Esophagus muscularis mucosa (tissue), 4 donors: ENCODE data around the gene EPHB1. TPM values are rescaled to one million over a fixed set of nuclear protein-coding genes. Genes with fewer than 3 reads are reported as not detected.

Experiments
- DNase-seq: peaks from one replicate; pipeline ENCODE4 v3.0.0-alpha.2; 2017; ENCODE audit errors: extremely low spot score
- H3K27ac ChIP-seq, 4 donors: fragments of 200-600 bp; sonication (generic); replicated peaks in 1 of 4; 1 replicate in 3 of 4; 2 replicates in 1 of 4; pipeline ENCODE4 v1.5.1; 2016 to 2019; ENCODE audit warnings: mild to moderate bottlenecking in 1 of 4
- H3K27me3 ChIP-seq, 4 donors: fragments of 200-600 bp; sonication (generic); one replicate each; pipeline versions ENCODE4 v1.5.1 to v1.6.0; 2016 to 2019
- H3K36me3 ChIP-seq, 4 donors: fragments of 200-600 bp; sonication (generic); one replicate each; pipeline ENCODE4 v1.5.1; 2016 to 2019
- H3K4me1 ChIP-seq, 4 donors: fragments of 200-600 bp; sonication (generic); one replicate each; pipeline ENCODE4 v1.5.1; 2016 to 2019
- H3K4me3 ChIP-seq, 4 donors: fragments of 200-600 bp; sonication (generic); 1 replicate in 2 of 4; 2 replicates in 2 of 4; pipeline ENCODE4 v1.5.1; 2016 to 2019; ENCODE audit warnings: mild to moderate bottlenecking in 4 of 4, moderate library complexity in 1 of 4
- H3K9me3 ChIP-seq, 4 donors: fragments of 200-600 bp; sonication (generic); 1 replicate in 3 of 4; 2 replicates in 1 of 4; pipeline ENCODE4 v1.5.1; 2016 to 2019
- EP300 ChIP-seq: sonication (generic); formaldehyde crosslinking; IDR thresholded peaks from one replicate; pipeline ENCODE4 v1.6.1; 2017; ENCODE audit warnings: antibody characterized with exemption
- POLR2A ChIP-seq: fragments of 450-650 bp; IDR thresholded peaks from one replicate; pipeline ENCODE4 v1.6.1; 2017; ENCODE audit warnings: antibody characterized with exemption, moderate library complexity, mild to moderate bottlenecking, low read depth
- POLR2AphosphoS5 ChIP-seq, 2 donors: sonication (generic); formaldehyde crosslinking; IDR thresholded peaks; one replicate each; pipeline ENCODE4 v1.6.1; 2017; ENCODE audit warnings: antibody characterized with exemption in 2 of 2
- WGBS: methylation state at CpG from one replicate; pipeline ENCODE4 v1.1.5; 2018; 5-methylcytosine and 5-hydroxymethylcytosine counted together
- intact Hi-C: fragments of 100-400 bp; cut with DNase I; formaldehyde crosslinking; loops from one replicate; pipeline ENCODE4 v1.15.1; 2023
- total RNA-seq, 4 donors: library from RNA; depleted of rRNA; stranded (reverse); fragments of >200 nt; gene quantifications; one replicate each; pipeline versions ENCODE4 v1.1.0 to v1.2.1, GENCODE V29; 2016
- TF ChIP-seq, protein P1 (sequence below), 3 experiments: fragments of 200-600 bp in 2 of 3; fragments of 450-650 bp in 1 of 3; sonication (generic) in 2 of 3; IDR thresholded peaks; one replicate each; pipeline ENCODE4 v1.5.1; 2017 to 2019; ENCODE audit warnings: antibody characterized with exemption in 3 of 3, mild to moderate bottlenecking in 2 of 3, moderate library complexity in 1 of 3

Gene EPHB1
- total RNA-seq, 4 donors from 2014 or later = under 0.01 to 6.1 (median 2.8) TPM

DNA sequence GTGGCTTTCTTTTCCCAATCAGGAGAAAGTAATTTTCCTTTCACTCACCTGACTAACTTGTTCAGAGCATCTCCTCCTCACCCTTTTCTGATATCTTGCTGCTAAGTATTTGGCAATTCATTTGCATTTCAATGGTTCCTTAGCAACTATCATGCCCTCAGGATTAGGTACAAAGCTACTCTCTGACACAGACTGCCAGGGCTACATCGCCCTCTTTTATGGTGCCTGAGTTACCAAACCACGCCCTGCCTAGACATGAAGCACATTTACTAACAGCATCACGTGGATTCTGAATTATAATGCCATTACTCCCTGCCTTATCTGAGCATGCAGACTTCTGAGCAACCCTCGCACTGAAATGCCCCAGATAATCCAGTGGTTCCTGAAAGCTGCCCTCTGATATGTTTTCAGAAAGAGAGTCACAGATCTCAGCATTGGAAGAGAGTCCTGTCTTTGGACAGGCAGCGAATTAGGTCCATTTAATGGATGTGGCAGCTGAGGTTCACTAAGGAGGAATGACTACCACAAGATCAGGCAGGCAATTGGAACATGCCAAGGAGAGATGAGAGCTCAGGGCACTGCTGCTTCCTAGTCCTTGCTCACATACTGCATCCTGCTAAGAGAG, 14.5 kb downstream of the EPHB1 start:
- WGBS = 83% methylated on average over 5 of the region's 5 CpGs
- Histone ChIP-seq H3K4me1 (peaks cover 0 to 8% (median 0%) of the 10 kb centered on the region in 4 donors), H3K4me3 (no peak overlapping the region), H3K36me3 (no peaks in the 10 kb centered on the region), H3K9me3 (no peaks in the 10 kb centered on the region), H3K27ac (no peak overlapping the region), H3K27me3 (no peaks in the 10 kb centered on the region)
- DNase-seq = no peak
- TF ChIP-seq POLR2A = no peak
- TF ChIP-seq, protein P1, sequence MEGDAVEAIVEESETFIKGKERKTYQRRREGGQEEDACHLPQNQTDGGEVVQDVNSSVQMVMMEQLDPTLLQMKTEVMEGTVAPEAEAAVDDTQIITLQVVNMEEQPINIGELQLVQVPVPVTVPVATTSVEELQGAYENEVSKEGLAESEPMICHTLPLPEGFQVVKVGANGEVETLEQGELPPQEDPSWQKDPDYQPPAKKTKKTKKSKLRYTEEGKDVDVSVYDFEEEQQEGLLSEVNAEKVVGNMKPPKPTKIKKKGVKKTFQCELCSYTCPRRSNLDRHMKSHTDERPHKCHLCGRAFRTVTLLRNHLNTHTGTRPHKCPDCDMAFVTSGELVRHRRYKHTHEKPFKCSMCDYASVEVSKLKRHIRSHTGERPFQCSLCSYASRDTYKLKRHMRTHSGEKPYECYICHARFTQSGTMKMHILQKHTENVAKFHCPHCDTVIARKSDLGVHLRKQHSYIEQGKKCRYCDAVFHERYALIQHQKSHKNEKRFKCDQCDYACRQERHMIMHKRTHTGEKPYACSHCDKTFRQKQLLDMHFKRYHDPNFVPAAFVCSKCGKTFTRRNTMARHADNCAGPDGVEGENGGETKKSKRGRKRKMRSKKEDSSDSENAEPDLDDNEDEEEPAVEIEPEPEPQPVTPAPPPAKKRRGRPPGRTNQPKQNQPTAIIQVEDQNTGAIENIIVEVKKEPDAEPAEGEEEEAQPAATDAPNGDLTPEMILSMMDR (IDR thresholded peaks at IDR 0.05) = no peak
- no peak for TF ChIP-seq POLR2AphosphoS5 (IDR thresholded peaks at IDR 0.05)
- TF ChIP-seq EP300 = no peak
- intact Hi-C loops = no loop called here

DNA sequence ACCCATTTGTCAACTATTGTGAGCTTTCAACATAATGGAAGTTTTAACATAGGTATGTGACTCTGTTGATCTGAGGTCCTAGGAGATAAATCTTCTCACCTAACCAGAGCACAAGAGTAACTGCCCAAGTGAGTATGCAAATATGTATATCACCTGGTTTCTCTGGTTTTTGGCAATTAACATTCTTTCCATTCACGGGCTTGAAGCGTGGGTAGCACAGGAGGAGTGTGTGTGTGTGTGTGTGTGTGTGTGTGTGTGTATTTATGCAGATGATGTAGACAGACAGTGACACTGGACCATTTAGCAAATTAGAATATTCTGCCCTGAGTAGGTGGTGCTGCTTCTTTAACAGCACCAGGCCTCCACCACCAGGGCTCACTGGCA, 15.0 kb downstream of the EPHB1 start:
- Histone ChIP-seq H3K4me1 (peaks cover 0 to 8% (median 0%) of the 10 kb centered on the region in 4 donors), H3K9me3 (no peaks in the 10 kb centered on the region), H3K36me3 (no peaks in the 10 kb centered on the region), H3K27me3 (no peaks in the 10 kb centered on the region), H3K27ac (no peak overlapping the region), H3K4me3 (no peak overlapping the region)
- intact Hi-C loops = no loop called here
- TF ChIP-seq EP300 (no peak), POLR2AphosphoS5 (IDR thresholded peaks at IDR 0.05) (no peak), POLR2A (no peak)
- TF ChIP-seq, protein P1 (IDR thresholded peaks at IDR 0.05) = no peak
- 63% methylated on average over 2 of the region's 2 CpGs for WGBS
- DNase-seq = no peak

DNA sequence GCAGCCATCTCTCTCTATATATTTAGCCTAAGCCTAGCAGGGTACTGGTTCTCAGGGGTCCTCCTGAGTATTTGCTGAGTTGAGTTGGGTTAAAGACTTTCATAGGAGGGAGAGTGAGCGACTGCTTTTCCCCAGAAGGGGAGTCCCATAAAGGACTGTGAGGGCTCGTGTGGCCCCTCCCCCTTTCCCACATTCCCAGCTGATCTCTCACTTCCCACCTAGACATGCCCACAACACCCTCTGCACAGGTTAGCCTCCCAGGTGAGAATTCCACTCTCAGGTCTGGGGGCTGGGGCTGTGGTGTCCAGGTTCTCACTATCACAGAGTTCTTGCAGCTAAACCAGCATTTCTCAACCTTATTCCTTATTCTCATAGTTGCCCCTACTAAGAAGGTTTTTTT, 15.8 kb downstream of the EPHB1 start:
- TF ChIP-seq, protein P1 (IDR thresholded peaks at IDR 0.05) = no peak
- no peak for TF ChIP-seq POLR2AphosphoS5 (IDR thresholded peaks at IDR 0.05)
- no peak for TF ChIP-seq EP300
- no peak for TF ChIP-seq POLR2A
- intact Hi-C loops = no loop called here

DNA sequence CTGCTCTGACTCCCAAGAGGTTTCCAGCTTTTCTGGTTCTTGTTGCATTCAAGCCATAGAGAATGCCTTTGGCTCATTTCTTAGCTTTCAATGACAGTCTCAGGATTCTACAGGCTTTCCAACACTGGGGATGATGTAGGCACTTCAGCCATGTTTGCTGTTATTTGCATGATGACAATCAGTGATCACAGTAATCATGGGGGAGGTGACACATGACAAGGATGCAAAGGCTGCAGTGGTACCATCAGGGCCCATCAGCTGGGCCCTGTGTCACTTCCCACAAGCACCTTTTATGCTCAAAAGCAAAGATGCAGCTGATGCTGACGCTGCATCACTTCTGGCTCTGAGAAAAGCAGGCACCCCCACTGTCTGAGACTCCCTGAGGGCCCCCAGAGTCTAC, 18.6 kb downstream of the EPHB1 start:
- no peaks in the 10 kb centered on the region for H3K27me3 ChIP-seq

More for the DNA sequence above, 15.8 kb downstream of the EPHB1 start:
- 74% methylated on average over 2 of the region's 2 CpGs for WGBS
- Histone ChIP-seq H3K9me3 (no peaks in the 10 kb centered on the region), H3K27ac (no peak overlapping the region), H3K27me3 (no peaks in the 10 kb centered on the region), H3K4me1 (peaks cover 0 to 8% (median 0%) of the 10 kb centered on the region in 4 donors), H3K4me3 (no peak overlapping the region), H3K36me3 (no peaks in the 10 kb centered on the region)
- DNase-seq = no peak

More for the DNA sequence above, 18.6 kb downstream of the EPHB1 start:
- H3K4me3 ChIP-seq = no peak overlapping the region
- H3K36me3 ChIP-seq = no peaks in the 10 kb centered on the region
- DNase-seq = no peak
- WGBS = no CpG with 5 or more reads among the region's 1 CpG
- intact Hi-C loops = no loop called here
- peaks cover 0 to 4% (median 0%) of the 10 kb centered on the region in 4 donors for H3K4me1 ChIP-seq
- H3K9me3 ChIP-seq = no peaks in the 10 kb centered on the region
- TF ChIP-seq EP300 (no peak), POLR2AphosphoS5 (IDR thresholded peaks at IDR 0.05) (no peak), POLR2A (no peak)
- TF ChIP-seq, protein P1 (IDR thresholded peaks at IDR 0.05) = no peak
- no peak overlapping the region for H3K27ac ChIP-seq
